ENCODE results near the gene DNMT1. TPM values are rescaled to one million over a fixed set of nuclear protein-coding genes. Genes with fewer than 3 reads are reported as not detected.

DNMT1 gene
- total RNA-seq, 6 donors from 2014 or later: 54.0 to 166 (median 63.9) TPM

DNA sequence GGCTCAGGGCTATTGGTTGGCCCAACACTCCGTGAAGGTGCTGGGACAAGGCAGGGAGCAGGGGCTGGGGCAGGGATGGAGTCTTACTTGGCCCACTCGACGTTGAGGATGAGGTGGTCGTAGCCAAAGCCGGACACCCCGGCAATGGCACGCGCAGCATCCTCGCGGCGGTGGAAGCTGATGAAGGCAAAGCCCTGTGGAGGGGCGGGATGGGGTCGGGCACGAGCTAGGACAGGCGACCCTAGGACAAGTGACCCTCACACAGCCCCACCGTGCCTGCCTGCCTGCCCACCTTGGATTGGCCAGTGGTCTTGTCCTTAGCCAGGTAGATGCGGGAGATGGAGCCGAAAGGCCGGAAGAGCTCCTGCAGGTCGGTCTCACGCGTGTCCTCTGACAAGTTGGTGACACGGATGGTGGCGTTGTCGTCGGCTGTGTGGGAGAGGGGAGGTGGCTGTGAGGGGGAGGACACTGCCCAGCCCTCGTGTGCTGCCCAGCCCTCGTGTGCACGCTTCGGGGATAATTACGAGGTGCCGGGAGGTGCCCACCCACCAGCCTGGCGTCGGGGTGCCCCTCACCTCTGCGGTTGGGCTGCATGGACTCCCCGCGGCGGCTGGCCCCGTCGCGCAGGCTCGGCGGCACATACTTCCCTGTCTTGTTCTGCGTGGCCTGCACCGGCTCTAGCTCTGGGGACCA lies 79.2 kb downstream of the DNMT1 start:
- Histone ChIP-seq H3K27ac (no peak overlapping the region), H3K9me3 (no peaks in the 10 kb centered on the region), H3K4me3 (no peak overlapping the region), H3K36me3 (peaks cover 26 to 63% (median 53%) of the 10 kb centered on the region in 4 donors), H3K4me1 (peaks cover 20 to 63% (median 25%) of the 10 kb centered on the region in 4 donors), H3K27me3 (no peaks in the 10 kb centered on the region)
- TF ChIP-seq EP300 (IDR thresholded peaks at IDR 0.05) (no peak), POLR2A (IDR thresholded peaks at IDR 0.05) (no peak), POLR2AphosphoS5 (IDR thresholded peaks at IDR 0.05) (no peak)
- TF ChIP-seq, protein P1, sequence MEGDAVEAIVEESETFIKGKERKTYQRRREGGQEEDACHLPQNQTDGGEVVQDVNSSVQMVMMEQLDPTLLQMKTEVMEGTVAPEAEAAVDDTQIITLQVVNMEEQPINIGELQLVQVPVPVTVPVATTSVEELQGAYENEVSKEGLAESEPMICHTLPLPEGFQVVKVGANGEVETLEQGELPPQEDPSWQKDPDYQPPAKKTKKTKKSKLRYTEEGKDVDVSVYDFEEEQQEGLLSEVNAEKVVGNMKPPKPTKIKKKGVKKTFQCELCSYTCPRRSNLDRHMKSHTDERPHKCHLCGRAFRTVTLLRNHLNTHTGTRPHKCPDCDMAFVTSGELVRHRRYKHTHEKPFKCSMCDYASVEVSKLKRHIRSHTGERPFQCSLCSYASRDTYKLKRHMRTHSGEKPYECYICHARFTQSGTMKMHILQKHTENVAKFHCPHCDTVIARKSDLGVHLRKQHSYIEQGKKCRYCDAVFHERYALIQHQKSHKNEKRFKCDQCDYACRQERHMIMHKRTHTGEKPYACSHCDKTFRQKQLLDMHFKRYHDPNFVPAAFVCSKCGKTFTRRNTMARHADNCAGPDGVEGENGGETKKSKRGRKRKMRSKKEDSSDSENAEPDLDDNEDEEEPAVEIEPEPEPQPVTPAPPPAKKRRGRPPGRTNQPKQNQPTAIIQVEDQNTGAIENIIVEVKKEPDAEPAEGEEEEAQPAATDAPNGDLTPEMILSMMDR (IDR thresholded peaks at IDR 0.05): no peak
- 87 to 91% methylated on average over 29 to 45 of the region's 45 CpGs for WGBS, 2 donors
- DNase-seq (peak in 1 of 2 donors; percentile 82), ATAC-seq (ENCODE audit: low FRiP score in 2 of 2) (no peak)

DNA sequence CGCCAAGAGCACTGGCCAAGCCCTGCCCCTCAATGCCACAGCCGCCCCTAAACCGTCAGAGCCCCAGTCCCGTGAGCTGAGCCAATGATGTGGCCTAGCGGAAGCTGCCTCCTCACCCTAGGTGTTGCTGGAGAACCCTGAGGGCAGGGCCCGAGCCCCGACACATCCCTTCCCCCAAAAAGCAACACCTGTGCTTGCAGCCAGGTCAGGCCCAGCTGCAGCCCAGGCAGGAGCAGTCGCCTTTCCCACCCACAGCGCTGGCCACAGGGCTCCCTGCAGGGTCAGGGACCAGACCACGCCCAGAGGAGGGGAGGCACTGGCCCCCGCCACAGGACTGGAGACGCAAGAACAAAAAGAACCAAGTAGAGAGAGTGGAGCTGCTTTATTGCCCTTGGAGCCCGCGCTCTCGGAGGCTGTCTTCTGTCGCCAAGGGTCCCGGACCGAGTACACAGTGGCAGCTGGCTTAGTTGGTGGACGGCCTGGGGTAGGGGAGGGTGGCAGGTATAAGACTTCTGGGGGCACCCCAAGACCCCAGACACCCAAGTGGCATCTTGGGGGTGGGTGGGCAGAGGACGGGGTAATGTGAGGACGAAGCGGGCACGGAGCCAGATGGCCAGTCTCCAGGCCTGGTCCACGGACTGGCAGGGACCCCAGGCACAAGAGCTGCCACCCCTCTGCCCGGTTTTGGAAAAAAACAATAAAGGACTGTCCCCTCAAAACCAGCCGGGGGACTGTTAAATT lies 79.9 kb downstream of the DNMT1 start:
- TF ChIP-seq POLR2A (IDR thresholded peaks at IDR 0.05): no peak
- TF ChIP-seq EP300 (IDR thresholded peaks at IDR 0.05): no peak
- TF ChIP-seq, protein P1 (IDR thresholded peaks at IDR 0.05): no peak
- TF ChIP-seq POLR2AphosphoS5 (IDR thresholded peaks at IDR 0.05): no peak
- H3K27ac ChIP-seq: no peak overlapping the region
- H3K27me3 ChIP-seq: no peaks in the 10 kb centered on the region
- no peaks in the 10 kb centered on the region for H3K9me3 ChIP-seq
- peak in 1 of 2 donors; percentile 73 for DNase-seq
- whole genome bisulfite sequencing, 2 donors: 60 to 85% methylated on average over 6 to 25 of the region's 26 CpGs
- no peak overlapping the region for H3K4me3 ChIP-seq
- peaks cover 16 to 58% (median 21%) of the 10 kb centered on the region in 4 donors for H3K4me1 ChIP-seq
- ATAC-seq (ENCODE audit: low FRiP score in 2 of 2): no peak
- peaks cover 33 to 70% (median 60%) of the 10 kb centered on the region in 4 donors for H3K36me3 ChIP-seq

DNA sequence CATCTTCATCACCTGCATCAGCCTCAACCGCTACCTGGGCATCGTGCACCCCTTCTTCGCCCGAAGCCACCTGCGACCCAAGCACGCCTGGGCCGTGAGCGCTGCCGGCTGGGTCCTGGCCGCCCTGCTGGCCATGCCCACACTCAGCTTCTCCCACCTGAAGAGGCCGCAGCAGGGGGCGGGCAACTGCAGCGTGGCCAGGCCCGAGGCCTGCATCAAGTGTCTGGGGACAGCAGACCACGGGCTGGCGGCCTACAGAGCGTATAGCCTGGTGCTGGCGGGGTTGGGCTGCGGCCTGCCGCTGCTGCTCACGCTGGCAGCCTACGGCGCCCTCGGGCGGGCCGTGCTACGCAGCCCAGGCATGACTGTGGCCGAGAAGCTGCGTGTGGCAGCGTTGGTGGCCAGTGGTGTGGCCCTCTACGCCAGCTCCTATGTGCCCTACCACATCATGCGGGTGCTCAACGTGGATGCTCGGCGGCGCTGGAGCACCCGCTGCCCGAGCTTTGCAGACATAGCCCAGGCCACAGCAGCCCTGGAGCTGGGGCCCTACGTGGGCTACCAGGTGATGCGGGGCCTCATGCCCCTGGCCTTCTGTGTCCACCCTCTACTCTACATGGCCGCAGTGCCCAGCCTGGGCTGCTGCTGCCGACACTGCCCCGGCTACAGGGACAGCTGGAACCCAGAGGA lies 80.6 kb downstream of the DNMT1 start:
- H3K4me1 ChIP-seq: peaks cover 13 to 54% (median 19%) of the 10 kb centered on the region in 4 donors
- no peak overlapping the region for H3K27ac ChIP-seq
- peaks cover 40 to 77% (median 68%) of the 10 kb centered on the region in 4 donors for H3K36me3 ChIP-seq
- ATAC-seq (ENCODE audit: low FRiP score in 2 of 2): peak in 1 of 2 donors; percentile 1
- no peaks in the 10 kb centered on the region for H3K9me3 ChIP-seq
- DNase-seq: peak in 1 of 2 donors; percentile 86
- no peak overlapping the region for H3K4me3 ChIP-seq
- TF ChIP-seq, protein P1 (IDR thresholded peaks at IDR 0.05): no peak
- TF ChIP-seq POLR2A (IDR thresholded peaks at IDR 0.05): peak in 1 of 4 donors; percentile 25
- H3K27me3 ChIP-seq: no peaks in the 10 kb centered on the region
- 93% methylated on average over 7 to 43 of the region's 43 CpGs for WGBS, 2 donors

DNA sequence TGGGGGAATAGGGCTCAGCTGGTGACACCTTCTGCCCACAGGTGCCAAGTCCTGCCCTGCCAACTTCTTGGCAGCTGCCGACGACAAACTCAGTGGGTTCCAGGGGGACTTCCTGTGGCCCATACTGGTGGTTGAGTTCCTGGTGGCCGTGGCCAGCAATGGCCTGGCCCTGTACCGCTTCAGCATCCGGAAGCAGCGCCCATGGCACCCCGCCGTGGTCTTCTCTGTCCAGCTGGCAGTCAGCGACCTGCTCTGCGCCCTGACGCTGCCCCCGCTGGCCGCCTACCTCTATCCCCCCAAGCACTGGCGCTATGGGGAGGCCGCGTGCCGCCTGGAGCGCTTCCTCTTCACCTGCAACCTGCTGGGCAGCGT lies 81.2 kb downstream of the DNMT1 start:
- peak in 1 of 2 donors; percentile 1 for ATAC-seq (ENCODE audit: low FRiP score in 2 of 2)
- 73 to 90% methylated on average over 13 to 18 of the region's 19 CpGs for WGBS, 2 donors
- DNase-seq: no peak
- peaks cover 8 to 48% (median 13%) of the 10 kb centered on the region in 4 donors for H3K4me1 ChIP-seq
- H3K9me3 ChIP-seq: no peaks in the 10 kb centered on the region
- peaks cover 40 to 82% (median 72%) of the 10 kb centered on the region in 4 donors for H3K36me3 ChIP-seq
- TF ChIP-seq EP300 (IDR thresholded peaks at IDR 0.05) (no peak), POLR2A (IDR thresholded peaks at IDR 0.05) (no peak), POLR2AphosphoS5 (IDR thresholded peaks at IDR 0.05) (no peak)
- TF ChIP-seq, protein P1 (IDR thresholded peaks at IDR 0.05): no peak
- H3K27ac ChIP-seq: peak overlapping the region in 2 of 4 donors; percentile 32 to 55
- H3K27me3 ChIP-seq: no peaks in the 10 kb centered on the region
- H3K4me3 ChIP-seq: no peak overlapping the region

Measured in upper lobe of left lung (tissue), 6 donors.